CD4-positive, alpha-beta T cell treated with Interleukin-17A for 4 hours (primary cell): ENCODE data around the gene ATP2A3.

Source experiments
- DNase-seq: peaks from one replicate; pipeline ENCODE4 v3.0.0-alpha.2; 2020; ENCODE audit warnings: mixed read lengths

The ATP2A3 gene

GRCh38 chr17:3972281-3972731 lies 8.1 kb upstream of the ATP2A3 start:
- DNase-seq: peak; percentile 42

- DNase-seq: no peak
These were observed 6.4 kb upstream of the ATP2A3 start for GRCh38 chr17:3970668-3971067.

GRCh38 chr17:3969963-3970362 lies 5.7 kb upstream of the ATP2A3 start:
- no peak for DNase-seq

GRCh38 chr17:3968886-3969524 lies 4.8 kb upstream of the ATP2A3 start:
- DNase-seq: no peak

GRCh38 chr17:3968015-3968414 lies 3.8 kb upstream of the ATP2A3 start:
- DNase-seq: no peak

- DNase-seq: no peak
These were observed 2.6 kb upstream of the ATP2A3 start for GRCh38 chr17:3966720-3967363.

- DNase-seq: peak; percentile 79
These were observed 1.0 kb upstream of the ATP2A3 start for GRCh38 chr17:3965118-3965800.

GRCh38 chr17:3963237-3964201 lies 718 bp downstream of the ATP2A3 start:
- peak; percentile 89 for DNase-seq

- no peak for DNase-seq
These were observed 1.3 kb downstream of the ATP2A3 start for GRCh38 chr17:3962965-3963236.

GRCh38 chr17:3962217-3962964 lies 1.8 kb downstream of the ATP2A3 start:
- DNase-seq: peak; percentile 0

- DNase-seq: peak; percentile 63
These were observed 2.6 kb downstream of the ATP2A3 start for GRCh38 chr17:3961564-3962047.

GRCh38 chr17:3960764-3961163 lies 3.5 kb downstream of the ATP2A3 start:
- DNase-seq: no peak

- no peak for DNase-seq
These were observed 4.2 kb downstream of the ATP2A3 start for GRCh38 chr17:3959921-3960601.

- peak; percentile 26 for DNase-seq
These were observed 4.8 kb downstream of the ATP2A3 start for GRCh38 chr17:3959295-3959899.

- DNase-seq: no peak
These were observed 6.3 kb downstream of the ATP2A3 start for GRCh38 chr17:3957735-3958599.

- no peak for DNase-seq
These were observed 7.3 kb downstream of the ATP2A3 start for GRCh38 chr17:3956983-3957382.

GRCh38 chr17:3956327-3956957 lies 7.8 kb downstream of the ATP2A3 start:
- DNase-seq: no peak

- no peak for DNase-seq
These were observed 8.6 kb downstream of the ATP2A3 start for GRCh38 chr17:3955673-3955988.

GRCh38 chr17:3954976-3955672 lies 9.1 kb downstream of the ATP2A3 start:
- no peak for DNase-seq
